NCI-H526 (cell line): ENCODE measurements around the gene PRDM5.
"Not testable (repeated sequence)": the region's sequence is repeated elsewhere in the genome, so short reads cannot be mapped to it uniquely, and the experiment has no call there.

Experiments
- DNase-seq, 2 experiments: peaks; one replicate each; lab custom pipeline; 2025; lab: John Stamatoyannopoulos, UW

The PRDM5 gene

GRCh38 chr4:120753854-120754253, 168.7 kb downstream of the PRDM5 start:
- DNase-seq: no peak

- DNase-seq: no peak
Measured at GRCh38 chr4:120750152-120750525, 172.4 kb downstream of the PRDM5 start.

- DNase-seq: no peak
Measured at GRCh38 chr4:120749445-120750151, 172.9 kb downstream of the PRDM5 start.

- DNase-seq: not testable (repeated sequence)
Measured at GRCh38 chr4:120741636-120742035, 180.9 kb downstream of the PRDM5 start.

- no peak for DNase-seq
Measured at GRCh38 chr4:120736312-120736711, 186.2 kb downstream of the PRDM5 start.

- DNase-seq: no peak
Measured at GRCh38 chr4:120733968-120734367, 188.6 kb downstream of the PRDM5 start.

GRCh38 chr4:120733054-120733453, 189.5 kb downstream of the PRDM5 start:
- DNase-seq: no peak

- DNase-seq: no peak
Measured at GRCh38 chr4:120731561-120731960, 191.0 kb downstream of the PRDM5 start.

- DNase-seq: no peak
Measured at GRCh38 chr4:120730777-120731320, 191.7 kb downstream of the PRDM5 start.

- DNase-seq: no peak
Measured at GRCh38 chr4:120728892-120729675, 193.4 kb downstream of the PRDM5 start.

GRCh38 chr4:120725639-120726580, 196.6 kb downstream of the PRDM5 start:
- no peak for DNase-seq

- DNase-seq: no peak
Measured at GRCh38 chr4:120724656-120725055, 197.9 kb downstream of the PRDM5 start.

GRCh38 chr4:120723986-120724385, 198.5 kb downstream of the PRDM5 start:
- DNase-seq: no peak

GRCh38 chr4:120723105-120723504, 199.4 kb downstream of the PRDM5 start:
- no peak for DNase-seq

GRCh38 chr4:120722655-120723054, 199.9 kb downstream of the PRDM5 start:
- no peak for DNase-seq

GRCh38 chr4:120720354-120720934, 202.1 kb downstream of the PRDM5 start:
- DNase-seq: no peak

- DNase-seq: peak in 1 of 2 experiments; percentile 1
Measured at GRCh38 chr4:120718979-120719566, 203.5 kb downstream of the PRDM5 start.

- DNase-seq: no peak
Measured at GRCh38 chr4:120716346-120716745, 206.2 kb downstream of the PRDM5 start.

- DNase-seq: no peak
Measured at GRCh38 chr4:120714417-120715010, 208.0 kb downstream of the PRDM5 start.

GRCh38 chr4:120709991-120710390, 212.5 kb downstream of the PRDM5 start:
- no peak for DNase-seq

- DNase-seq: no peak
Measured at GRCh38 chr4:120704538-120704937, 218.0 kb downstream of the PRDM5 start.
